B cell (primary cell): ENCODE measurements around the gene GSE1. TPM values are rescaled to one million over a fixed set of nuclear protein-coding genes. Genes with fewer than 3 reads are reported as not detected.

Experiments used
- ATAC-seq: fragments of 200-7000 bp; cut with Tn5 transposase; one replicate; pipeline ENCODE4 v1.10.0; 2021; ENCODE audit warnings: low read depth, mild to moderate bottlenecking, moderate number of reproducible peaks, moderate library complexity
- CTCF ChIA-PET: fragments of 350-600 bp; sonication (Branson Sonifier 250); formaldehyde crosslinking; loops from one replicate; lab custom pipeline; 2021; ENCODE audit warnings: antibody characterized with exemption, inconsistent platforms; lab: Charles Lee
- POLR2A ChIA-PET: fragments of 350-600 bp; sonication (Branson Sonifier 250); formaldehyde crosslinking; loops from one replicate; lab custom pipeline; 2021; ENCODE audit warnings: antibody characterized with exemption; lab: Charles Lee
- DNase-seq: peaks from one replicate; pipeline ENCODE4 v3.0.0; 2013
- H2AFZ ChIP-seq: 2 replicates; pipeline ENCODE4 v1.6.1; 2012; ENCODE audit warnings: mild to moderate bottlenecking, low read depth, low read length; ENCODE audit not compliant: insufficient read depth, poor library complexity, severe bottlenecking
- H3K27ac ChIP-seq, 2 donors: 1 replicate in 1 of 2; 2 replicates in 1 of 2; pipeline ENCODE4 v1.5.1; 2012 to 2013; ENCODE audit warnings: low read length in 2 of 2, mild to moderate bottlenecking in 2 of 2, moderate library complexity in 1 of 2
- H3K27me3 ChIP-seq, 4 experiments: fragments of 200-600 bp in 1 of 4; sonication (generic) in 1 of 4; replicated peaks in 1 of 4; 1 replicate in 2 of 4; 2 replicates in 2 of 4; pipeline versions ENCODE4 v1.6.1 to v1.7.0; 2013 to 2016; ENCODE audit warnings: low read length in 3 of 4, mild to moderate bottlenecking in 2 of 4, mixed read lengths in 1 of 4, moderate library complexity in 1 of 4; ENCODE audit not compliant: insufficient read depth in 4 of 4, control insufficient read depth in 3 of 4; ENCODE audit errors: control extremely low read depth in 1 of 4
- H3K36me3 ChIP-seq, 2 experiments: replicated peaks in 1 of 2; 1 replicate in 1 of 2; 2 replicates in 1 of 2; pipeline versions ENCODE4 v1.6.1 to v1.7.1; 2013; ENCODE audit warnings: low read length in 1 of 2; ENCODE audit not compliant: insufficient read depth in 2 of 2, control insufficient read depth in 1 of 2; ENCODE audit errors: control extremely low read depth in 1 of 2, extremely low read depth in 1 of 2
- H3K4me1 ChIP-seq, 2 donors: fragments of 200-600 bp in 1 of 2; sonication (generic) in 1 of 2; 1 replicate in 1 of 2; 2 replicates in 1 of 2; pipeline versions ENCODE4 v1.5.1 to v1.6.1; 2013 to 2017; ENCODE audit warnings: low read length in 2 of 2; ENCODE audit not compliant: control insufficient read depth in 2 of 2, insufficient read depth in 2 of 2
- H3K4me2 ChIP-seq: replicated peaks from 2 replicates; pipeline ENCODE3; 2012; ENCODE audit warnings: mild to moderate bottlenecking, low read depth, low read length; ENCODE audit not compliant: poor library complexity, severe bottlenecking
- H3K4me3 ChIP-seq, 5 experiments: fragments of 200-600 bp in 1 of 5; sonication (generic) in 1 of 5; 1 replicate in 3 of 5; 2 replicates in 2 of 5; pipeline versions ENCODE4 v1.5.1 to v1.7.0; 2011 to 2016; ENCODE audit warnings: low read length in 4 of 5, mild to moderate bottlenecking in 4 of 5, low read depth in 2 of 5, control low read depth in 1 of 5, moderate library complexity in 1 of 5; ENCODE audit not compliant: insufficient read depth in 1 of 5; ENCODE audit errors: control extremely low read depth in 1 of 5, extremely low read depth in 1 of 5
- H3K79me2 ChIP-seq: fragments of 200-600 bp; sonication (generic); one replicate; pipeline ENCODE4 v1.6.0; 2016; ENCODE audit warnings: low read length; ENCODE audit not compliant: control insufficient read depth, insufficient read depth
- H3K9ac ChIP-seq: fragments of 200-600 bp; sonication (generic); 2 replicates; pipeline ENCODE4 v1.6.1; 2017; ENCODE audit warnings: mild to moderate bottlenecking, low read length, moderate library complexity
- H3K9me3 ChIP-seq, 3 donors: one replicate each; pipeline versions ENCODE4 v1.6.1 to v1.7.1; 2013; ENCODE audit warnings: low read length in 2 of 3; ENCODE audit not compliant: control insufficient read depth in 2 of 3, insufficient read depth in 1 of 3; ENCODE audit errors: control extremely low read depth in 1 of 3
- H4K20me1 ChIP-seq: 2 replicates; pipeline ENCODE4 v1.6.0; 2012; ENCODE audit warnings: mild to moderate bottlenecking, low read length; ENCODE audit not compliant: insufficient read depth, control insufficient read depth, poor library complexity, severe bottlenecking
- H3K27ac Mint-ChIP-seq: one replicate; pipeline ENCODE4 v1.8.0; 2021; ENCODE audit warnings: mixed read lengths
- H3K27me3 Mint-ChIP-seq: one replicate; pipeline ENCODE4 v1.8.0; 2021; ENCODE audit warnings: mixed read lengths
- H3K4me1 Mint-ChIP-seq: one replicate; pipeline ENCODE4 v1.8.0; 2021; ENCODE audit warnings: mixed read lengths
- H3K4me3 Mint-ChIP-seq: one replicate; pipeline ENCODE4 v1.8.0; 2021; ENCODE audit warnings: mixed read lengths
- H3K9me3 Mint-ChIP-seq: one replicate; pipeline ENCODE4 v1.8.0; 2022; ENCODE audit warnings: mixed read lengths; ENCODE audit not compliant: insufficient read depth
- CTCF ChIP-seq: fragments of 200-600 bp; IDR thresholded peaks from one replicate; pipeline ENCODE4 v1.8.0; 2022; ENCODE audit warnings: antibody characterized with exemption, mild to moderate bottlenecking
- EZH2 ChIP-seq: IDR thresholded peaks from 2 replicates; pipeline ENCODE4 v1.6.1; 2012; ENCODE audit warnings: borderline replicate concordance, low read depth, mild to moderate bottlenecking, moderate library complexity, low read length; ENCODE audit not compliant: insufficient read depth, poor library complexity, severe bottlenecking
- WGBS: methylation state at CpG from one replicate; pipeline ENCODE4 v1.1.5; 2013; ENCODE audit warnings: missing lambda C conversion rate; ENCODE audit not compliant: insufficient coverage; 5-methylcytosine and 5-hydroxymethylcytosine counted together
- intact Hi-C: fragments of 100-400 bp; cut with micrococcal nuclease; formaldehyde crosslinking; loops from one replicate; pipeline ENCODE4 v1.10.0; 2022
- polyA plus RNA-seq: library from polyadenylated mRNA; depleted of rRNA; stranded (reverse); fragments of >200 nt; gene quantifications from 2 replicates; pipeline ENCODE4 v1.2.3, GENCODE V29; 2012
- total RNA-seq, 2 donors: library from RNA; stranded (reverse); fragments of 120-200 nt in 1 of 2; gene quantifications; 1 replicate in 1 of 2; 2 replicates in 1 of 2; pipeline versions ENCODE4 v1.2.3 to v1.2.4, GENCODE V29; 2013 to 2022

GSE1 gene
- total and polyA plus RNA-seq, 2 donors (not counting 1 experiment from before 2014, with no cell fraction given): 57.3 to 76.1 TPM

- peak overlapping the region; percentile 75 for H3K4me3 Mint-ChIP-seq
- TF ChIP-seq EZH2 (no peak), CTCF (no peak)
- H3K27me3 Mint-ChIP-seq: no peaks in the 10 kb centered on the region
- Histone ChIP-seq H3K9ac (peak overlapping the region; percentile 3), H3K4me2 (peak overlapping the region; percentile 35), H3K36me3 (peaks cover 0 to 11% of the 10 kb centered on the region in 2 experiments), H3K4me3 (no peak overlapping the region), H3K79me2 (peaks cover 13% of the 10 kb centered on the region), H3K9me3 (no peaks in the 10 kb centered on the region), H3K4me1 (peaks cover 11 to 17% of the 10 kb centered on the region in 2 donors), H3K27me3 (no peaks in the 10 kb centered on the region), H4K20me1 (no peaks in the 10 kb centered on the region), H2AFZ (peak overlapping the region; percentile 34), H3K27ac (no peak overlapping the region)
- ChIA-PET POLR2A (no interaction called here), CTCF (interaction anchor here (1.0 to 9.6 kb wide), 4 partner anchors 23 to 79 kb away, joined by 3 to 57 read pairs (median 4); no protein-coding TSS in a partner anchor)
- peak; percentile 50 for DNase-seq
- intact Hi-C loops: no loop called here
- H3K9me3 Mint-ChIP-seq: no peaks in the 10 kb centered on the region
- H3K27ac Mint-ChIP-seq: peak overlapping the region; percentile 84
- H3K4me1 Mint-ChIP-seq: peaks cover 21% of the 10 kb centered on the region
- 73% methylated on average over 6 of the region's 6 CpGs for WGBS
- ATAC-seq: peak; percentile 82
Observed at GRCh38 chr16:85680352-85680944, 67.3 kb downstream of the GSE1 start.

- Mint-ChIP-seq H3K27ac (no peak overlapping the region), H3K9me3 (no peaks in the 10 kb centered on the region), H3K4me1 (peaks cover 26% of the 10 kb centered on the region), H3K27me3 (no peaks in the 10 kb centered on the region), H3K4me3 (no peak overlapping the region)
- H4K20me1 ChIP-seq: no peaks in the 10 kb centered on the region
- CTCF ChIA-PET: interaction anchor here (1.3 to 9.6 kb wide), 2 partner anchors 37 to 79 kb away, joined by 5 to 57 read pairs; no protein-coding TSS in a partner anchor
- DNase-seq (no peak), ATAC-seq (no peak)
- no peak overlapping the region for H2AFZ ChIP-seq
- no peak overlapping the region for H3K4me2 ChIP-seq
- H3K4me3 ChIP-seq: no peak overlapping the region
- no peak overlapping the region for H3K27ac ChIP-seq
- no peak for TF ChIP-seq EZH2
- no peak for TF ChIP-seq CTCF
- peaks cover 14 to 25% of the 10 kb centered on the region in 2 donors for H3K4me1 ChIP-seq
- WGBS: 99% methylated on average over 5 of the region's 8 CpGs
- intact Hi-C loops: no loop called here
- H3K36me3 ChIP-seq: peaks cover 0 to 8% of the 10 kb centered on the region in 2 experiments
- peaks cover 15% of the 10 kb centered on the region for H3K79me2 ChIP-seq
- POLR2A ChIA-PET: no interaction called here
- H3K9me3 ChIP-seq: no peaks in the 10 kb centered on the region
- H3K9ac ChIP-seq: no peak overlapping the region
- H3K27me3 ChIP-seq: no peaks in the 10 kb centered on the region
Observed at GRCh38 chr16:85681255-85681654, 68.1 kb downstream of the GSE1 start.
